ENCODE results near the gene NR5A2.

Gene NR5A2

GRCh38 chr1:200072636-200073285, 45.3 kb downstream of the NR5A2 start:
- H3K36me3 ChIP-seq (ENCODE audit: insufficient read depth) = no peaks in the 10 kb centered on the region
- no peaks in the 10 kb centered on the region for H4K20me1 ChIP-seq (ENCODE audit: insufficient read depth)
- TF ChIP-seq CTCF (conservative IDR thresholded peaks at IDR 0.05; ENCODE audit: low read depth, low read length) = no peak
- peak overlapping the region; percentile 59 for H3K4me3 ChIP-seq (IDR thresholded peaks at IDR 0.05; ENCODE audit: insufficient read depth, low read depth, low read length)
- H3K4me2 ChIP-seq = peak overlapping the region; percentile 72
- peaks cover 36% of the 10 kb centered on the region for H3K4me1 ChIP-seq (ENCODE audit: low read depth, poor library complexity, severe bottlenecking)
- peak overlapping the region; percentile 12; the same call in 1 of the 2 replicates for H3K27ac ChIP-seq
- no peak overlapping the region for H3K9ac ChIP-seq
- H3K79me2 ChIP-seq (ENCODE audit: insufficient read depth, low read depth) = no peaks in the 10 kb centered on the region
- no peak overlapping the region; the same call in 1 of the 2 replicates for H2AFZ ChIP-seq (ENCODE audit: low read depth)
- no peaks in the 10 kb centered on the region for H3K27me3 ChIP-seq (ENCODE audit: insufficient read depth, low read depth)

DNA sequence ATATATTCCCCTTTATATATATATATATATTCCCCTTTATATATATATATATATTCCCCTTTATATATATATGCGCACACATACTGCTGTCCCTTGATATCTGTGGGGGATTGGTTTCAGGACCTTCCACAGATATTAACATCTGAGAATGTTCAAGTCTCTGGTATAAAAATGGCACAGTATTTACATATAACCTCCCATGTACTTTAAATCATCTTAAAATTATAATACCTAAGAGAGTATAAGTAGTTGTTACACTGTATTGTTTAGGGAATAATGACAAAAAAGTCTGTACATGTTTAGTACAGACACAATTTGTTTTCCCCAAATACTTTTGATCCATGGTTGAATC, 45.8 kb downstream of the NR5A2 start:
- no peak for TF ChIP-seq CTCF (conservative IDR thresholded peaks at IDR 0.05; ENCODE audit: low read depth, low read length)
- H3K36me3 ChIP-seq (ENCODE audit: insufficient read depth) = no peaks in the 10 kb centered on the region
- peak overlapping the region; percentile 14; the same call in 1 of the 2 replicates for H3K27ac ChIP-seq

DNA sequence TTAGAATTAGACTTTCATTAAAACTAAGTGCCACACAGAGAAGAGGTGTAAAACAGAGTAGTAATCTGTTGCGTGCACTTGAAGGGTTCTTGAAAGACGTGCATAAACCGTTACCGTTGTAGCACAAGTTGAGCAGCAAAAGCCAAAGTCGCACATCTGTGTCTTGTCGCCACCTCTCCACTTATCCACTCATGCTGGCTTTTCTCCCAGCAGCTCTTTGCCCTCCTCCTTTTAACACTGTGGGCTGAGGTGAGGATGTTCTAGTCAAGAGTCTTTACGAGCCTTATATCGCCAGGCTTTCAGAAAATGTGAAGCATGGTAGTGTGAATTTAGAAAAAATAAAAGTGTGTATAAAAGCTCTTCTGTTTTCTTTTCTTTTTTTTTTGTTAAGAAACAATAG, 48.0 kb downstream of the NR5A2 start:
- Histone ChIP-seq H4K20me1 (ENCODE audit: insufficient read depth) (no peaks in the 10 kb centered on the region), H3K9ac (no peak overlapping the region), H3K4me1 (ENCODE audit: low read depth, poor library complexity, severe bottlenecking) (peaks cover 37% of the 10 kb centered on the region), H3K79me2 (ENCODE audit: insufficient read depth, low read depth) (no peaks in the 10 kb centered on the region), H3K36me3 (ENCODE audit: insufficient read depth) (no peaks in the 10 kb centered on the region), H3K27me3 (ENCODE audit: insufficient read depth, low read depth) (no peaks in the 10 kb centered on the region), H2AFZ (ENCODE audit: low read depth) (no peak overlapping the region), H3K27ac (no peak overlapping the region), H3K4me3 (IDR thresholded peaks at IDR 0.05; ENCODE audit: insufficient read depth, low read depth, low read length) (no peak overlapping the region), H3K4me2 (no peak overlapping the region)
- no peak for TF ChIP-seq CTCF (conservative IDR thresholded peaks at IDR 0.05; ENCODE audit: low read depth, low read length)

More for the DNA sequence above, 45.8 kb downstream of the NR5A2 start:
- Histone ChIP-seq H3K4me1 (ENCODE audit: low read depth, poor library complexity, severe bottlenecking) (peaks cover 36% of the 10 kb centered on the region), H3K4me3 (IDR thresholded peaks at IDR 0.05; ENCODE audit: insufficient read depth, low read depth, low read length) (peak overlapping the region; percentile 59), H4K20me1 (ENCODE audit: insufficient read depth) (no peaks in the 10 kb centered on the region), H2AFZ (ENCODE audit: low read depth) (no peak overlapping the region), H3K27me3 (ENCODE audit: insufficient read depth, low read depth) (no peaks in the 10 kb centered on the region), H3K9ac (no peak overlapping the region), H3K79me2 (ENCODE audit: insufficient read depth, low read depth) (no peaks in the 10 kb centered on the region), H3K4me2 (peak overlapping the region; percentile 40)

DNA sequence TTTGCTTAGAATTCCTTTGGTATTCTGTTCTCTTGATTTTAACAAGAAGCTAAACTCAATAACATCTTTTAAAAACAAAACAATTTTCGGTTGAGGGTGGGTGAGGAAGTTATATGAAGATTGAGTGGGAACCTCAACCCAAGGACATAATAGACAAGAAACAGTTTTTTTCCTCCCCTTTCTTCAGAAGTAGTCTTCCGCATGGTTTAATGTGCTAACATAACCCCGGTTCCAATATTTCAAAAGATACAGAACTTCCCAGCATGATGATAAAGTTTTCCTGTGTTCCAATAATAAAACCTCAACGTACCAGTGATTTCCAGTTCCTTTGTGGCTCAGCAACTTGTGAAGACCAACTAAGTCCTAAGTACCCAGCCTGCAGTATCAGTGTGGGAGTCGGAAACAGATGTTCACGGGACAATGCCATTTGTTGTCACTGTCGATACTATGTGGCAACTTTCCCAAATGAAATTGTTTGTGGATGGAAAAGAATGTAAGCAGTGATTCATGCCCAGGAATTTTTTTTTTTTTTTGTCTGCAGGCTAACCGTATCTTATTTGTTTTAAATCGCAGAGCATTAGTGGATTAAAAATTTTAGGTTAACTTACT, 48.5 kb downstream of the NR5A2 start:
- Histone ChIP-seq H2AFZ (ENCODE audit: low read depth) (no peak overlapping the region), H3K27ac (no peak overlapping the region), H3K36me3 (ENCODE audit: insufficient read depth) (no peaks in the 10 kb centered on the region), H3K4me2 (no peak overlapping the region), H3K4me1 (ENCODE audit: low read depth, poor library complexity, severe bottlenecking) (peaks cover 38% of the 10 kb centered on the region), H3K9ac (no peak overlapping the region), H4K20me1 (ENCODE audit: insufficient read depth) (no peaks in the 10 kb centered on the region), H3K79me2 (ENCODE audit: insufficient read depth, low read depth) (no peaks in the 10 kb centered on the region), H3K27me3 (ENCODE audit: insufficient read depth, low read depth) (no peaks in the 10 kb centered on the region), H3K4me3 (IDR thresholded peaks at IDR 0.05; ENCODE audit: insufficient read depth, low read depth, low read length) (no peak overlapping the region)
- no peak for TF ChIP-seq CTCF (conservative IDR thresholded peaks at IDR 0.05; ENCODE audit: low read depth, low read length)

Data from KMS-11 (cell line).